ENCODE data around the gene CENPP. TPM values are rescaled to one million over a fixed set of nuclear protein-coding genes. Genes with fewer than 3 reads are reported as not detected.

CENPP gene
- total RNA-seq, 1 donor from 2014 or later, result 1.9 TPM

DNA sequence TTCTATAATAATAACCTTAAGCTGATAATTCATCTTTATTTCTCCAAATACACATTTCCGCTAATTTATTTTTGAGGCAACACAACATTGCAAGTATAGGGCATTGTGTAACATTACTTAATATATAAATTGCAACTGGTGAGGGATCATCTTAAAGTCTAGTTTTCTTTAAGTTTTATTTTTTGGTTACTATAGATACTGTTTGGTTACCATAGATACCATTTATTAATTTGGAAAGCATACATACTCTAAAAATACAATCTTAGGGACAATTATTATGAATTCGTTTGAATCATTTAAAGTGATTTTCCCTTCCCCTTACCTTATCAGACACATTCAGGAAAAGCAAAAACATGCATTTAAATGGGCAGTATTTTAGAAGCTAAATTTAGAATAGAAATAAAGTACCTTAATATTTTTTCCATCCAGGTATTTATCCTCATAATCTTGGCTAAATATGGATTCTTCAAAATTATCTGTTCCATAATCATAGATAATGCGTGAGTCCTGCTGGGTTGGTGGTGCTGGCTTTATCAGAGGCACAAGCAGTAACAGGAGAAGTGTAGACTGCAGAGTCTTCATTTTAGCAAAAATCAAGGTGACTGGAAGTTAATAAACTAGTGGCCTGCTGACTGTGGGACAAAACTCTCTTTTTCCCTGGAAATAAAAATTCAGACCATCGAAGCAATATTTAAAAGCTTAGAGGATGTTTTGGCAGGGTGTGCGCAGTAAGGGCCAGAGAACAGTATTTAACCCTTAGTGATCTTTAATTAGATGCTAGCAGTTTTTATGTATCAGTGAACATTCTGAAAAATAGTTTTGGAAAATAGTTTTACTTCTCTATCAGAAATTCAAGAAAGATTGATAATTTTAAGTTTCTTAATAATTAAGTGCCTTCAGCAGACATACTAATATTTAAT, 77.3 kb downstream of the CENPP start:
- no peak overlapping the region for H2AFZ ChIP-seq (ENCODE audit: low read depth, low read length)
- TF ChIP-seq, protein P1, sequence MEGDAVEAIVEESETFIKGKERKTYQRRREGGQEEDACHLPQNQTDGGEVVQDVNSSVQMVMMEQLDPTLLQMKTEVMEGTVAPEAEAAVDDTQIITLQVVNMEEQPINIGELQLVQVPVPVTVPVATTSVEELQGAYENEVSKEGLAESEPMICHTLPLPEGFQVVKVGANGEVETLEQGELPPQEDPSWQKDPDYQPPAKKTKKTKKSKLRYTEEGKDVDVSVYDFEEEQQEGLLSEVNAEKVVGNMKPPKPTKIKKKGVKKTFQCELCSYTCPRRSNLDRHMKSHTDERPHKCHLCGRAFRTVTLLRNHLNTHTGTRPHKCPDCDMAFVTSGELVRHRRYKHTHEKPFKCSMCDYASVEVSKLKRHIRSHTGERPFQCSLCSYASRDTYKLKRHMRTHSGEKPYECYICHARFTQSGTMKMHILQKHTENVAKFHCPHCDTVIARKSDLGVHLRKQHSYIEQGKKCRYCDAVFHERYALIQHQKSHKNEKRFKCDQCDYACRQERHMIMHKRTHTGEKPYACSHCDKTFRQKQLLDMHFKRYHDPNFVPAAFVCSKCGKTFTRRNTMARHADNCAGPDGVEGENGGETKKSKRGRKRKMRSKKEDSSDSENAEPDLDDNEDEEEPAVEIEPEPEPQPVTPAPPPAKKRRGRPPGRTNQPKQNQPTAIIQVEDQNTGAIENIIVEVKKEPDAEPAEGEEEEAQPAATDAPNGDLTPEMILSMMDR (IDR thresholded peaks at IDR 0.05; ENCODE audit: insufficient read depth, low read depth, low read length), result no peak
- TF ChIP-seq EZH2 (IDR thresholded peaks at IDR 0.05; ENCODE audit: insufficient read depth, low read length), result no peak
- H3K4me1 ChIP-seq (ENCODE audit: insufficient read depth, low read length), result no peaks in the 10 kb centered on the region
- DNase-seq (ENCODE audit: low read depth) (no peak), FAIRE-seq (no peak)
- H3K36me3 ChIP-seq (ENCODE audit: insufficient read depth, low read length), result no peaks in the 10 kb centered on the region
- no peaks in the 10 kb centered on the region for H3K9me3 Mint-ChIP-seq (ENCODE audit: unreplicated experiment)
- no peaks in the 10 kb centered on the region for H3K9me3 ChIP-seq (ENCODE audit: insufficient read depth, low read depth, low read length)
- no peaks in the 10 kb centered on the region for H4K20me1 ChIP-seq (ENCODE audit: insufficient read depth, low read length)
- peaks cover 7% of the 10 kb centered on the region for H3K4me1 Mint-ChIP-seq (ENCODE audit: low read depth, unreplicated experiment)
- no peak overlapping the region for H3K9ac ChIP-seq (ENCODE audit: low read length)
- no peak overlapping the region for H3K4me2 ChIP-seq (ENCODE audit: low read length)
- H3K79me2 ChIP-seq (ENCODE audit: insufficient read depth, low read length), result no peaks in the 10 kb centered on the region
- H3K27me3 Mint-ChIP-seq (ENCODE audit: low read depth, unreplicated experiment), result no peaks in the 10 kb centered on the region
- H3K27ac Mint-ChIP-seq (ENCODE audit: unreplicated experiment), result no peak overlapping the region
- H3K36me3 Mint-ChIP-seq (ENCODE audit: low read depth, unreplicated experiment), result no peaks in the 10 kb centered on the region
- no peak overlapping the region for H3K27ac ChIP-seq (ENCODE audit: low read depth, low read length)
- H3K4me3 Mint-ChIP-seq (ENCODE audit: unreplicated experiment), result no peak overlapping the region
- no peaks in the 10 kb centered on the region for H3K27me3 ChIP-seq (ENCODE audit: insufficient read depth, low read length)
- H3K4me3 ChIP-seq (ENCODE audit: insufficient read depth, low read depth, low read length), result no peak overlapping the region

DNA sequence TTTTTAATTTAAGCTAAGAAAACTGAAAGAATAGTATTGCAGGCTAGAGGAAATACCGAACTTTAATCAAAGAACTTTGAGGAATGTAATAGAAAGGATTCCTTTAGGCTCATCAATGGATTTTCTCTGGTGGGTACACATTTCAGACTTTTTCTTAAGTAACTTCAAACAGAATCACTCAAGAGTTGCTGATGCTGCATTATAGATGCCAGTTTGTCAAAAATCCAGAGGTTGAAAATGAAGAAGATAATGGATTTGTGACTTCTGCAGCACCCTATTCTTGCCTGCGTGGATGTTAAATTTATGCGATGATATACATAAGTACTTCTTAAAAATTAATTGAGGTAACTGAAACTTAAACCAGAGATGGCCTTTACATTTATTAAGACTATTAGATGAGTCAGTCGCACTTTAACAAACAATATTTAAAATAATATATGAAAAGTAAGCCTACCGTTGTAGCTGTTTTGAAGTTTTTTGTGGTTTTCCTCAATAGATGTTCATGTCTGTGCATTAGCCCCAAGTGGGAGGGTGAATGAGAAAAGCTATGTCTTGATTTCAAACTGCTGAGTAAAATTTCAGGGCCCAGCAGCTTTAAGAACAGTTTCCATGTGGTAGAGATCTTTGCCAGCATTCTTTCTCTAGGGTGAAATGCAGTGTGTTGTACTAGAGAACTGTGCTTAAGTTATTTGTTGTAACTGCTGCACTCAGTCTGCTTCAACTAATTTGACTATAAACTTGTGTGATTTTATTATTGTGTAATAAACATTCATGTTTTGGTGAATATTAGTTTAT, 78.5 kb downstream of the CENPP start, which contains the start of gene OGN:
TSS of gene OGN (minus strand) at position 537 of the 795 bp plus-strand sequence. CDS start 1,171 bp downstream, outside the sequence.
- TF ChIP-seq, protein P1 (IDR thresholded peaks at IDR 0.05; ENCODE audit: insufficient read depth, low read depth, low read length), result no peak
- no peak for TF ChIP-seq EZH2 (IDR thresholded peaks at IDR 0.05; ENCODE audit: insufficient read depth, low read length)
- Histone ChIP-seq H4K20me1 (ENCODE audit: insufficient read depth, low read length) (no peaks in the 10 kb centered on the region), H3K27ac (ENCODE audit: low read depth, low read length) (no peak within 1 kb of the TSS), H3K36me3 (ENCODE audit: insufficient read depth, low read length) (no peaks in the 10 kb centered on the region), H3K27me3 (ENCODE audit: insufficient read depth, low read length) (no peaks in the 10 kb centered on the region), H3K9me3 (ENCODE audit: insufficient read depth, low read depth, low read length) (no peaks in the 10 kb centered on the region), H3K79me2 (ENCODE audit: insufficient read depth, low read length) (no peaks in the 10 kb centered on the region), H2AFZ (ENCODE audit: low read depth, low read length) (no peak within 1 kb of the TSS), H3K4me1 (ENCODE audit: insufficient read depth, low read length) (no peaks in the 10 kb centered on the region), H3K4me2 (ENCODE audit: low read length) (no peak within 1 kb of the TSS), H3K9ac (ENCODE audit: low read length) (no peak within 1 kb of the TSS), H3K4me3 (ENCODE audit: insufficient read depth, low read depth, low read length) (no peak within 1 kb of the TSS)
- Mint-ChIP-seq H3K9me3 (ENCODE audit: unreplicated experiment) (no peaks in the 10 kb centered on the region), H3K4me1 (ENCODE audit: low read depth, unreplicated experiment) (peaks cover 7% of the 10 kb centered on the region), H3K27me3 (ENCODE audit: low read depth, unreplicated experiment) (no peaks in the 10 kb centered on the region), H3K4me3 (ENCODE audit: unreplicated experiment) (no peak within 1 kb of the TSS), H3K36me3 (ENCODE audit: low read depth, unreplicated experiment) (no peaks in the 10 kb centered on the region), H3K27ac (ENCODE audit: unreplicated experiment) (no peak within 1 kb of the TSS)
- no peak for FAIRE-seq
- DNase-seq (ENCODE audit: low read depth), result no peak

Data from astrocyte (in vitro differentiated cells and primary cell).